ENCODE data around the gene DYNC2H1.
"Not testable (repeated sequence)": the region's sequence is repeated elsewhere in the genome, so short reads cannot be mapped to it uniquely, and the experiment has no call there.

Gene DYNC2H1

GRCh38 chr11:103141986-103142385, 32.8 kb downstream of the DYNC2H1 start:
- not testable (repeated sequence) for DNase-seq (ENCODE audit: low spot score)

DNA sequence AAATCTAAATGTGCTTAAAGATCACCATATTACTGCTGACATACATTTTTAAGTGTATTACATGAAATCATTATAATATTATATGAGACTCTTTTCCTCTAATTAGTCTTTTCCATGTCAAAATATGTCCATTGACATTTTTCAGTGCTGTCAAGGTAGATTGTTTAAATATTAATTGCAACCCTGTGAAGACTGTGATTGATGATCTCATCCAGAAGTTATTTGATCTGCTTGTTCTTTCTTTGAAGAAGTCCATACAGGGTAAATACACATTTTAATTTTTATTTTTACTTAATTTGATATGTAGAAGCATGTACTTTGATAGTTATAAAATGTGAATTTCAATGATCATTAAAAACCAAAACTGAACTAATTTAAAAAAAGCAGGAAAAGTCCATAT, 38.4 kb downstream of the DYNC2H1 start:
- DNase-seq (ENCODE audit: low spot score) = peak; percentile 41

DNA sequence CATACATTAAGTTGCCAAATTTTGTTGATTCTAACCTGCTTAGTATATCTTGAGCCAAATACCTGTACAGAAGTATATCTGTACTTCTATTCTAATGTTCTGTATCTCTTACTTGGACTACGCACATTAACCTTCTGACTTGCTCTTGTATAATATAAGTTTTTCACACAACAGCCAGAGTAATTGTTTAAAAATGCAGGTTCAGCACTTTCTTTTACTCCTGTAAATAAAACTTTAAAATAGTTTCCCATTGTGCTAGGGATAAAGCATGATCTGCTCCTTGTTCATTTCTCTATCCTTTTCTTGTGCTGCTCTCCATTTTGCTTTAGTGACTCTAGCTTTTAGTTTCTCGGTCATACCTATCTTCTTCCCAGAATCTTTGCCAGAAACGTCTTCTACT, 48.3 kb downstream of the DYNC2H1 start:
- DNase-seq (ENCODE audit: low spot score) = no peak

DNA sequence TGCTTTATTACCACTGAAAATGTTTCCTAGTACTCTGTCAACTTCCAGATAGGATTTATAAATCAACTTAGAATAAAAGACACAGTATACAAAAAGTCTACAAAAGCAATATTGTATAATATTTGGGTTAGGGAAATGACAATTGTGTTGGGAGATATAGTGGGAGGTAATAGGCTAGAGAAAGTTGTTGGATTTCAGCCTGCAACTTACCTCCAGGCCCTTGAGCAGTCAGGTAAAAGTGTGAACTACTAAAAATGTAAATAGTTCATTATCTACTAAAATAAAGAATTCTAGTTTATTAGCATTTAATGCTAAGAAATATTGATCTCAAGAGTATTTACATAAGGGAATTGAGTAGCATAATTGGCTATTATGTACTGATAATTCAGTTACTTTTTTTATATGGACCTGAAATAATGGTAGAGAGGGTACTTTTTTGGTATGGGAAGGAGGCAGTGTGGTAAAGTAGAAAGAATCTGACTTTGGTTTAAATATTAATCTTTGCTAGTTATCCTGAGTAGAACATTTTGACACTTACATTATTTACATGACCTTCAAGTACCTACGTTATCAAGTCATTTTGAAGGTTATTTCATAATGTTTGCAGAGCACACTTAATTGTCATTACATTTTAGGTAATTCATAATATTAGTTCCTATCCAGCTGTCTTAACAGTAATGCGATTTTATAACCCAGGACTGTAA, 55.0 kb downstream of the DYNC2H1 start:
- no peak for DNase-seq (ENCODE audit: low spot score)

DNA sequence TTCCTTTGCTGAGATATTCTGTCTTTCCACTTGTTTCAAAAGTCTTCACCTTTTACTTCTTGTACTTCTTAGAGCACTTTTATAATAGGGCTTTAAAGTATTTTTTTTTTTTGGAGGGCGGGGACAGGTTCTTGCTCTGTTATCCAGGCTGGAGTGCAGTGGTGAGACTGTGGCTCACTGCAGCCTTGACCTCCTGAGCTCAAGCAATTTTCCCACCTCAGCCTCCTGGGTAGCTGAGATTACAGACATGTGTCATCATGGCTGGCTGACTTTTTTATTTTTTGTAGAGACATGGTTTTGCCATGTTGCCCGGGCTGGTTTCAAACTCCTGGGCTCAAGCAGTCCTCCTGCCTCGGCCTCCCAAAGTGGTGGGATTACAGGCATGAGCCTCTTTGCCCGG, 57.9 kb downstream of the DYNC2H1 start:
- no peak for DNase-seq (ENCODE audit: low spot score)

DNA sequence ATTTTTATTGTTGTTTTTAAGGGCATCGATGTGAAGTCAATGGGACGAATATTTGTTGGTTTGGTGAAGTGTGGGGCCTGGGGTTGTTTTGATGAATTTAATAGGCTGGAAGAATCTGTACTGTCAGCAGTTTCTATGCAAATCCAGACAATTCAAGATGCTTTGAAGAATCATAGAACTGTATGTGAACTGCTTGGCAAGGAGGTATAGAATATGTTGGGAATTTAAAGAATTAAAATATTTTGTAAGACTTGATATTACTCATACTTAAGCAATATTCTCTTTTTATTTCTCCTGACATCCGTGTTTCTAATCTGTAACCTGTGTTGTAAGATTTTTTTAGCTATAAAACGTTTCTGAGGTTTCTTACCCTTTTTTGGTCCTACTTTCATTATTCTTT, 61.6 kb downstream of the DYNC2H1 start:
- DNase-seq (ENCODE audit: low spot score) = no peak

DNA sequence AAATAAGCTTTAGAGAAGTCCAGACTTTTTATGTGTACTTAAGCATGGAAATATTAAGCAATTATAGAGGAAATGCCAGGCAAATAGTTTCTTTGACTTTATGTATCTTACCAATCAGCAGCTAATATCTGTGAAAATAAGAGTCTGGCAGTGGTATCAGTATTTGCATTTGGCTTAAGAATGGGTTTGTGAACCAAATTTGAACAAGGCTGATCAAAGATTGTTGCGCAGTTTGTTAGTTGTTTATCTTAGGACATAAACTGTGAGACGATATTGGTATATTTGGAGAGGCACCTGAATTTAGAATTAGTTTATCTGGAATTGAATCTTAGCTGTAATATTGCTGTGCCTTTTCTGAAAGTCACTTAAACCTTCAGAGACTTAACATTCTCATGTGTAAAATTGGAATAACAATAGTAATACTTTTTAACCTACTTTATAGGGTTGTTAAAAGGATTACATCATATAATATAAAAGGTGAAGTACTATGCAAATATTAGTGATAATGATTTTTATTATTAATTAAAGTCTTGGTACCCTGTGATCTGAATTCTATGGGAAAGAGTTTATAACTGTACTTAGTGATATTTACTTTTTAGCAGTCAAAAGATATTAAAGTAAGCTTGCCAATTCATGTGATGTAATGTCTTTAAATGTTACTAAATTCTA, 66.4 kb downstream of the DYNC2H1 start:
- no peak for DNase-seq (ENCODE audit: low spot score)

DNA sequence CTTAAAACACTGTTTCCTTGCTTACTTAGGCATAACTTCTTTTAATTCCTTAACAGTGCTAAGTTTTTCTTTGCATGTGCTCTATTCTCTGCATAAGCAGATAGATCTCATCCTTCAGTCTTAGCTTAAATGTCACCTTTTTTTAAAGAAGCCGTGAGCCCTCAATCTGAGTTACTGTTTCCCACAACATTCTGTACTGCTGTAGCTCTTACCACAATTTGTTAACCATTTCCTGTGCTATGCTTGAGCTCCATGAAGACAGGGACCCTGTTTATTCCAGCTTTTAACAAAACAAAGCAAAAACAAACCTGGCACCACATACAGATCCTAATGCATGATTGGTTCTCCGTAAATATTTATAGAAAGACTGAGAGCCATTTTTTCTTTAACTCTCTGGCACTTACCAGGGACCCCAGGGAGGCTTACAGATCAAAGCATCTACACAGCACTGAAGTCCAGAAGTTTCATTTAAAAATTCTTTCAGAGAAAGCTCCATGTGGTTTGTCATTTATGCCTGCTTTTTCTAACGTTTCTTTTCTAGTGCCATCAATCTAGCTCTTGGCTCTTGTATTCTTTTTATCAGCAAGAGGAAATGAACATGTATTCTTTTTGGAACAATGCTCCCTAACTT, 74.9 kb downstream of the DYNC2H1 start:
- no peak for DNase-seq (ENCODE audit: low spot score)

DNA sequence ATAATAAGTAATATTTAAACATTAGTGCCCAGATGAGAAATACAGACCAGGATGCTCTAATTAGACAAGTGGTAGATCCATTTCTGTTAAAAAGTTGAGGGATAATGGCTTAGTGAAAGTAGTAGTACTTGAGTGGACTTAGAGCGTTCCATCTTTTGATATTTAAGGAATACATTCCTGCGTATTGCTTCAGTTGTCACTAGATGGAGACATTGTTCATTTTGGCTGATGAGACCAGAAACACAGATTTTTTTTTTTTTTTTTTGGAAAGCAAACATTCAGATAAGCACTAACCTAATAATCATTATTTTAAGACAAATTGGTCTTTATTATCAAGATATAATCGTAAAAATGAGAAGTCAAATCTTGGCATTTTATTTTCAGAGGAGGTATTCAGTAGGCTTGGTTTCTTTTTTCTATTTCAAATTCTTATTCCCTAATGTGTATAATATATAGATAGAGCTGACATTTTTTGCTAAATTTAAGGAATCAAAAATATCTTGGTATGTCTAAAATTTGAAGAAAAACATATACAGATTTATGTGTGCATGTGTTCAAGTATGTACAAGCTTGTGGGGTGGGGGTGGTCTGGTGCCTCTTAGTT, 92.9 kb downstream of the DYNC2H1 start:
- DNase-seq (ENCODE audit: low spot score) = peak; percentile 28

- DNase-seq (ENCODE audit: low spot score) = no peak
Measured at GRCh38 chr11:103210543-103210942, 101.3 kb downstream of the DYNC2H1 start.

DNA sequence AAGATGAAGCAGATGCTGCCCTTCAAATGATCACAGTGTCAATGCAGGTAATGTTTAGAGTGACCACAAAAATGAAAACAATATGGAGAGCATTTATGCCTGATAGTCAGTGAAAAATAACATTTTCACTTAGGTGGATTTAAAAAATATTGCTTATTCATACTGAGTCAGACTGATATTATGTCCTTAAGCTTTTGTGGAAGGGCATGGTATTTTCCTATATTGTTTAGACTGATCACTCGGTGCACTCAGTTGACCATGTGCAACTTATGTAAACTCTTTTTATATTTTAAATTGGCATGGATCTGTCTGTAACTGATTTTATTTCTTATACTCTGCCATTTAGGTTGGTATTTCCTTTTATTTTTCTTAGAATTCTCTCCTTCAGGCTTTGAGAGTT, 106.6 kb downstream of the DYNC2H1 start:
- DNase-seq (ENCODE audit: low spot score) = no peak

DNA sequence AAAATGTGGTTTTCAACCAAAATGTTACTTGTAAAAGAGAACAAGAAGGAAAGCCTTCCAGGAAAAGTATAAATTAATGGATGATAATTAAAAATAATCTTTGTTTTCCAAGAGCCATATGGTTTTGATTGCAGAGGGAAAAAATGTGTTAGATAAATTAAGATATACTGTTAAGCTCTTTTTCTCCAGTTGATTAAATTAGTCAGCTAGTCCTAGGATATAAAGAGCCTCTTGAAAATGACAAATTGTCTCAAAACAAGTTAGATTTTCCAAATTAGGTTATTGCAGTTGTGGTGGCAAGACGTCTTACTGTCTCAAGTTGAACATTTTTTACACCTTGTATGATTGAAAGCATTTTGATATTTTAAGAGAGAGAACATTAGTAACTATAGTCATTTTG, 110.9 kb downstream of the DYNC2H1 start:
- no peak for DNase-seq (ENCODE audit: low spot score)

- DNase-seq (ENCODE audit: low spot score) = no peak
Measured at GRCh38 chr11:103222806-103223205, 113.6 kb downstream of the DYNC2H1 start.

DNA sequence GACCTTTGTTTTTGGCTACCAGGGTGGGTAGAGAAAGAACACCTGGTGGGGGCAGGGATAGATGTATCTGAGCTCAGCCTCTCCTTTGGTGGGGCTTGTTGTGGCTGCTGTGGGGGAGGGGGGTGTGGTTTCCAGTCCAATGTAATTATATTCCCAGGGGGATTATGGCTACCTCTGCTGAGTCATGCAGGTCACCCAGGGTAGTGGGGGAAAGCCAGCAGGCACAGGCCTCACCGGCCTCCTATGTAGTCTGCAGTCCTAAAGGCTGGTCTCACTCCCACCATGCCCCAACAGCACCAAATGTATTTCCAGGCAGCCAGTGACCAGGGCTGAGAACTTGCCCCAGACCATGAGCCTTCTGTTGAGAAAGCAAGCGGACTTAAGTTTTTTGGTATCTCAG, 119.6 kb downstream of the DYNC2H1 start:
- DNase-seq (ENCODE audit: low spot score) = no peak

DNA sequence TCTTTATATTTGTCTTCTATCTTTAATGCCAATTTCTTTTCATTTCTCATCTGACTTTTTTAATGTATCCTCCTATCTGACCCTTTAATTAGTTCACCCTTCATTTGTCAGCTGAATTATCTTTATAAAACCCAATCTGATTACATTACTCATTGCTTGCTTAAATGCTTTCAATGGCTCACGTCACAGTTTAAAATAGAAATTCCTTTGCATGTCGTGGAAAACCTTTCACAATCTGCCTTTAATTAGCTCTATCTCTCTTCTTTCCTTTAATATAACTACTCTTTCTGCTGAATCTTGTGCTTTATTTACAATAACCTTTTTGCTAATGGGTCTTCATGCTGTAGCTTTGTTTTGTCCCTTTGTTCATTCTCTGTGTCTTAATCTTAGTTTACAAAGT, 125.7 kb downstream of the DYNC2H1 start:
- no peak for DNase-seq (ENCODE audit: low spot score)

GRCh38 chr11:103241574-103241973, 132.3 kb downstream of the DYNC2H1 start:
- no peak for DNase-seq (ENCODE audit: low spot score)

DNA sequence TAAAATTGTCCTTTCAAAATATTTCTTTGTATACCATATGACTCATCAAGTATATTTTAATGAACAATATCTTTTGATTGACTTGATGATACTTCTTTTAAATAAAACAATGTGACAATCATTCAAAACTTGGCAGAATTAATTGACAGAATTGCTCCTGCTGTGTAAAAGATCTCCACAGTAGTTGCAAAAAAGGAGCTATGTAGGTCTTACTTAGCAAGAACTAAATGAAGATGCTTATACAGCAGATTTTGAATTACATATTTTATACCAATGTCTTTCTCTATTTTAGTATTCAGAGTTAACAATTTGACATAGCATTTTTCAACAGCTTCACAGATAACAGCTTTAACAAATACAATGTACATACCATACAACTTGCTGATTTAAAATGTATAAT, 144.9 kb downstream of the DYNC2H1 start:
- DNase-seq (ENCODE audit: low spot score) = no peak

- DNase-seq (ENCODE audit: low spot score) = peak; percentile 11
Measured at GRCh38 chr11:103257360-103257759, 148.1 kb downstream of the DYNC2H1 start.

GRCh38 chr11:103266167-103266831, 157.1 kb downstream of the DYNC2H1 start:
- no peak for DNase-seq (ENCODE audit: low spot score)

DNA sequence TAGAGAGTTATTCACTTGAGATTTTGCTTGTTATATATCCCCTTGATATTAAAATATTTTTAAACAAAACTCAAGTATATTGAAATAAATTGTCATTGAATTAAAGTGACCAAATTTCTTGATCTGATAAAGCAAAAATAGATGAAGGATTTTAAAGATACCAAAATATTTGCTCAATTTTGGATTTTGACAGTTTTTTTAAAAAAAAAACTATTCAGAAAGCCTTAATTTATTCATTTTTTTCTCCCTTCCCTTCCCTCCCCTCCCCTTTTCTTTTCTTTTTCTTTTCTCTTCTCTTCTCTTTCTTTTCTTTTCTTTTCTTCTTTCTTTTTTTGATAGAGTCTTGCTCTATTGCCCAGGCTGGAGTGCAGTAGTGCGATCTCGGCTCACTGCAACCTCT, 163.7 kb downstream of the DYNC2H1 start:
- DNase-seq (ENCODE audit: low spot score) = no peak

GRCh38 chr11:103274025-103274424, 164.8 kb downstream of the DYNC2H1 start:
- no peak for DNase-seq (ENCODE audit: low spot score)

- DNase-seq (ENCODE audit: low spot score) = peak; percentile 5
Measured at GRCh38 chr11:103279821-103280220, 170.6 kb downstream of the DYNC2H1 start.
